Kidney (tissue), 14 donors: ENCODE data around the gene TNPO1. TPM values are rescaled to one million over a fixed set of nuclear protein-coding genes. Genes with fewer than 3 reads are reported as not detected.

ENCODE experiments used
- DNase-seq, 5 donors: peaks; one replicate each; pipeline ENCODE4 v3.0.0-alpha.2; 2013 to 2020
- FAIRE-seq: peaks from 2 replicates; lab custom pipeline; 2012; peaks lifted over from hg19 to GRCh38; lab: Jason Lieb, UNC
- H3K27ac ChIP-seq, 2 donors: one replicate each; pipeline ENCODE4 v1.7.0; 2013; ENCODE audit warnings: low read depth in 2 of 2, low read length in 2 of 2, inconsistent platforms in 1 of 2
- H3K27me3 ChIP-seq: one replicate; pipeline ENCODE4 v1.7.1; 2013; ENCODE audit warnings: low read length, inconsistent platforms; ENCODE audit not compliant: control insufficient read depth, insufficient read depth
- H3K36me3 ChIP-seq, 3 donors: one replicate each; pipeline versions ENCODE4 v1.7.0 to v1.7.1; 2013; ENCODE audit warnings: low read length in 3 of 3, control low read depth in 1 of 3, inconsistent platforms in 1 of 3; ENCODE audit not compliant: insufficient read depth in 3 of 3, control insufficient read depth in 2 of 3
- H3K4me1 ChIP-seq, 3 donors: one replicate each; pipeline versions ENCODE4 v1.7.0 to v1.7.1; 2013; ENCODE audit warnings: low read length in 3 of 3, inconsistent platforms in 1 of 3, low read depth in 1 of 3; ENCODE audit not compliant: control insufficient read depth in 2 of 3, insufficient read depth in 2 of 3
- H3K4me3 ChIP-seq, 3 donors: one replicate each; pipeline versions ENCODE4 v1.7.0 to v1.8.1; 2013; ENCODE audit warnings: low read length in 3 of 3, control low read depth in 1 of 3, inconsistent platforms in 1 of 3
- H3K9ac ChIP-seq, 3 donors: one replicate each; pipeline versions ENCODE4 v1.7.0 to v1.7.1; 2013; ENCODE audit warnings: low read length in 3 of 3, control low read depth in 1 of 3, inconsistent platforms in 1 of 3
- H3K9me3 ChIP-seq, 3 donors: one replicate each; pipeline versions ENCODE4 v1.7.0 to v1.7.1; 2013; ENCODE audit warnings: low read length in 3 of 3, control low read depth in 1 of 3, inconsistent platforms in 1 of 3; ENCODE audit not compliant: control insufficient read depth in 2 of 3, insufficient read depth in 1 of 3
- CTCF ChIP-seq: IDR thresholded peaks from 3 replicates; pipeline ENCODE4 v1.5.1; 2012; ENCODE audit warnings: mild to moderate bottlenecking, moderate library complexity, borderline replicate concordance; ENCODE audit not compliant: insufficient read depth; ENCODE audit errors: extremely low read depth
- intact Hi-C: fragments of 100-400 bp; cut with DNase I; formaldehyde crosslinking; loops from one replicate; pipeline ENCODE4 v1.11.1; 2022
- polyA plus RNA-seq: library from polyadenylated mRNA; stranded (reverse); fragments of 350-450 nt; fragmentation: Illumina TruSeq; extraction: RNeasy Lipid Tissue Mini Kit (QIAGEN cat#74804); gene quantifications from one replicate; pipeline ENCODE4 v1.2.3, GENCODE V29; 2014; ENCODE audit warnings: low read depth, low replicate concordance; ENCODE audit not compliant: insufficient read depth
- total RNA-seq: library from RNA; stranded (reverse); fragmentation: NEBNext Ultra II Directional; extraction: Animal tissue kit (Norgen Biotek cat#: 25700); gene quantifications from one replicate; pipeline ENCODE4 v1.2.1, GENCODE V29; 2021
- donor health status: control.
- donor health status: control.
- donor health status: control.
- donor health status: control.
- donor health status: control.
- donor health status: DM: yes; HTN: yes; CAD: no.
- donor health status: Normal renal cell carcinoma (clear cell type).

The TNPO1 gene
- total and polyA plus RNA-seq, 2 donors from 2014 or later = 15.6 to 86.6 TPM

GRCh38 chr5:72936893-72937292, 120.4 kb downstream of the TNPO1 start:
- Histone ChIP-seq H3K4me1 (peaks cover 0 to 11% (median 5%) of the 10 kb centered on the region in 3 donors), H3K36me3 (no peaks in the 10 kb centered on the region), H3K4me3 (no peak overlapping the region), H3K9ac (no peak overlapping the region), H3K27me3 (no peaks in the 10 kb centered on the region), H3K9me3 (no peaks in the 10 kb centered on the region), H3K27ac (no peak overlapping the region)
- intact Hi-C loops = no loop called here
- TF ChIP-seq CTCF = no peak
- no peak for DNase-seq
- FAIRE-seq = no peak

- H3K9me3 ChIP-seq = no peaks in the 10 kb centered on the region
- intact Hi-C loops = no loop called here
- H3K4me1 ChIP-seq = peaks cover 0 to 11% (median 5%) of the 10 kb centered on the region in 3 donors
- no peaks in the 10 kb centered on the region for H3K36me3 ChIP-seq
- H3K27me3 ChIP-seq = no peaks in the 10 kb centered on the region
- peak in 1 of 5 donors; percentile 17 for DNase-seq
- no peak overlapping the region for H3K4me3 ChIP-seq
- H3K9ac ChIP-seq = no peak overlapping the region
- peak overlapping the region in 1 of 2 donors; percentile 47 for H3K27ac ChIP-seq
- TF ChIP-seq CTCF = no peak
- FAIRE-seq = no peak
Observed at GRCh38 chr5:72937517-72938061, 121.1 kb downstream of the TNPO1 start.

GRCh38 chr5:72938206-72938605, 121.7 kb downstream of the TNPO1 start:
- Histone ChIP-seq H3K4me1 (peaks cover 0 to 11% (median 5%) of the 10 kb centered on the region in 3 donors), H3K9me3 (no peaks in the 10 kb centered on the region), H3K36me3 (no peaks in the 10 kb centered on the region), H3K4me3 (no peak overlapping the region), H3K9ac (no peak overlapping the region), H3K27ac (peak overlapping the region in 1 of 2 donors; percentile 56), H3K27me3 (no peaks in the 10 kb centered on the region)
- TF ChIP-seq CTCF = no peak
- FAIRE-seq (peak; percentile 64), DNase-seq (peak in 3 of 5 donors; percentile 15 to 51 (median 33))
- intact Hi-C loops = no loop called here

GRCh38 chr5:72940082-72940481, 123.6 kb downstream of the TNPO1 start:
- Histone ChIP-seq H3K9me3 (no peaks in the 10 kb centered on the region), H3K4me1 (peaks cover 0 to 11% (median 5%) of the 10 kb centered on the region in 3 donors), H3K27me3 (no peaks in the 10 kb centered on the region), H3K4me3 (no peak overlapping the region), H3K9ac (no peak overlapping the region), H3K36me3 (no peaks in the 10 kb centered on the region), H3K27ac (no peak overlapping the region)
- no peak for TF ChIP-seq CTCF
- FAIRE-seq (no peak), DNase-seq (no peak)
- intact Hi-C loops = no loop called here
